Medulla oblongata (tissue), 1 donor: Measurements from ENCODE around the gene TEX19.

Experiments
- DNase-seq: peaks from one replicate; pipeline ENCODE4 v3.0.0-alpha.2; 2015; ENCODE audit errors: extremely low spot score

Gene TEX19

GRCh38 chr17:82390015-82390859 is 31.2 kb downstream of the TEX19 start:
- DNase-seq: no peak

GRCh38 chr17:82390860-82391435 is 31.9 kb downstream of the TEX19 start:
- no peak for DNase-seq

DNA sequence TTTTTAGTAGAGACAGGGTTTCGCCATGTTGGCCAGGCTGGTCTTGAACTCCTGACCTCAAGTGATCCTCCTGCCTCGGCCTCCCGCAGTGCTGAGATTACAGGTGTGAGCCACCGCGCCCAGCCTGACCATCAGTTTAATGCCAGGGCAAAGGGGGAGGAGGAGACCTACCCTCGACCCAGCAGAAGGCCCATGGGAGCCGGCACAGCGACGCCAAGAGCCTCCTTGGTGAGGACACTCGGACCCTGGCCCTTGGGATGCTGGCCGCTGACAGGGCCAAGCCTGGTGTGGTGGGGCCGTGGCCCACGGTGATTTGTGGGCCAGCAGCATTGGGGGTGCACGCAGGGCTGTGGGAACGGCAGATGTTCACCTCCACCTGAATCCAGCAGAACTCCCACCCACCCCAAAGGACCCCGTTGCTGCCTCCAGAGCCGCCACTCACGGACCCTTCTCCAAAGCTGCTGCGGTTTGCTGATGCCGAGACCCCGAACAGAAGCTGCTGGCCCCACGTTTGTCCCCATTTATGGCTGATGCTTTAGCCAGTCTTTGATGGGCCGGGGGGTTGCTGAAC is 32.5 kb downstream of the TEX19 start:
- no peak for DNase-seq

DNA sequence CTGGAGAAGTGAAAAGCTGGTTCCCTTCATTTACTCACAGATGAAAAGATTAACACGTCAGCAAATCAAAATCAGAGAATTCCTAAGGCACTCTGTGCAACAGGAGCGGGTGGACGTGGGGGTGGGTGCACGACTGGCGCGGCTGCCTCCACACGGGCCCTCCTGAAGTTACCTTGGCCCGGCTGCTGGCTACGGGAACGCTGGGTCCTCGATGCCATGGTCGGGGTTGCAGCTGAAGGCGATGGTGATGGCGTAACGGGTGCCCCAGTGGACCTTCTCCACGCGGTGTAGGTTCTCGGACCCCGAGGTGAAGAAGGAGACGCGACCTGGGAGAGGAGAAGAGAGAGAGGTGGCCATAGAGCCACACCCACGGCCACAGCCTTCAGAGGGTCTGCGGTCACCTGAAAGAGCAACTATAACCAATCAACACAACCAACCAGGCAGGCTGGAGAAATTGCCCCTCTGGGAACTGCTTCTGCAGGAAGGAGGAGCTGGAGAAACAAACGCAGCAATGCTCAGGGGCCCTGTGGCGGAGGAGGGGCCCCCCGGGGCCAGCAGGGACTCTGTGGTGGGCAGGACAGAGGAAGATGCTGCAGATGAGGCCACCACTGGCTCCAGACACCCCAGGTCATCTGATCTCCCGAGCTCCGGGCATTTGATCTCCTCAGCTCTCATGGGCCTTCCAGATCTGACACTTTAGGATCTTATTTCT is 33.3 kb downstream of the TEX19 start:
- DNase-seq: no peak

GRCh38 chr17:82392941-82393340 is 33.9 kb downstream of the TEX19 start:
- DNase-seq: no peak

- no peak for DNase-seq
Observed at GRCh38 chr17:82394278-82394677, 35.2 kb downstream of the TEX19 start.

DNA sequence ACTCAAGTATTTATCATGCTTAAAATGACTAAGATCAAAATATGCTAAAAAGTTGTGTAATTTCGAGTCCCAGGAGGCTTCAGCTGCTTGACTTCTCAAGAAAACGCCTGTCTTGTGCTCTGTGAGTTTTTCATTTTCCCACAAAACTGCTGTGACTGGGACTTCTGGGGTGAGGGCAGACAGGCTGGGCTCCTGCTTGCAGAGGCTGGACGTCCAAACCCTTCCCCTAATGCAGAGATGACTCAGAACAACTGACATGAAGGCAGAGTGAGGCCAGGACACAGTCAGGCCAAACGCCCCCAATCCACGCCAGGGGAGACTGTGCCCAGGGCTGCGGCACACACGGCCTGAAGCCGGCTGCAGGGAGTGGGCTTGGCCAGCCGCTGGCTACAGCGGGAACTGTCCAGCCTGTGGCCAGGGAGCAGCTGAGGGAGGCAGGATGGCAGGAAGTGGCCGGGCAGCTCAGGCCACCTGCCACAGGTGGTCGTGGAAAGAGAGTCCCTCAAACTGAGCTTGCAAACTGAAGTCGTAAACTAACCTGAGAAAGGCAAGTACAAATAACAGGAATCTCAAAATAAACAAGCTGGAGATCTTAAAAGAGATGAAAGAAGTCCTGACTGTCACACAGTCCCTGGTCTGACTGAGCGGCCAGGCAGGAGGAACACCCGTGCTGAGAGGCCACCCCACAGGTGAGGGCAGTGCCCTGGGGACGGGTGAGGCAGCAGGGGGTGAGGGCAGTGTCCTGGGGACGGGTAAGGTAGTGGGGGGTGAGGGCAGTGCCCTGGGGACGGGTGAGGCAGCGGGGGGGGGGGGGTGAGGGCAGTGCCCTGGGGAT is 37.8 kb downstream of the TEX19 start:
- no peak for DNase-seq

- DNase-seq: no peak
Observed at GRCh38 chr17:82397449-82398335, 38.6 kb downstream of the TEX19 start.

DNA sequence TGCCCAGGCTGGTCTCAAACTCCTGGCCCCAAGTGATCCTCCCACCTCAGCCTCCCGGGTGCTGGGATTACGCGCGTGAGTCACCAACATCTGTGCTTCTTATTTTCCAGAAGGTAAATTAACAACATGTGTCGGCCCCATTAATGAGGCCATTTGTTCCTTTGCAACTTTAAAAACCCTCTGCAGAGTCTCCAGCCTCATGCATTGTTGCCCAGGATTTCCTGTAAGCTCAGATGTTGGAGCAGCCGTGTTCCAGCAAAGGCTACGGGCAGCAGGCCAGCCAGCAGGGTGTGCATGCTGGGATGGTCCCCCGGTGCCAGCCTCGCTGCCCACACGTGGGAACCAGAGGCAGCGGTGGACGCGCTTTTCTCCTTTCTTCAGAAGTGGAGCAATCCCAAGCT is 40.0 kb downstream of the TEX19 start:
- DNase-seq: peak; percentile 53

DNA sequence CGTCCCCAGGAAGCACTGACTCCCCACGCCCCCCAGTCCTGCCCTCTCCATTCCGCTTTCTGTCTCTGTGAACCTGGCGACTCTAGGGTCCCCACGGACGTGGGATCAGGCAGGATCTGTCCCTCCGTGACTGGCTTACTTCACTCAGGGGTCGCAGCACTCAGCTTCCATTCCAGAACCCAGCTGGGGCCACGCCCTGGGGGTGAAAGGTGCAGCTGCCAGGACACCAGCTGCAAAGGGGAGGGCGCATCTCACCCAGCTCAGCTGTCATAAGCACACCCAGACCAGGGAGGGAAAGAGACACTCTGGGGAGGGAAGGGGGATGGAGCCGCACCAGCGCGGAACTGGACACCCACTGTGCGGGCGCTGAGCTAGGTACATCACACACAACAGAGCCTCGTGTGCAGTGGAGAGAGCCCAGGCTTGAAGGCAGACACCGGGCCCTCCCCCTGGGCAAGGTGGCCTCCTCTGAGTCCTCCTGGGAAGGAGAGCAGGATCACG is 40.6 kb downstream of the TEX19 start:
- DNase-seq: no peak

DNA sequence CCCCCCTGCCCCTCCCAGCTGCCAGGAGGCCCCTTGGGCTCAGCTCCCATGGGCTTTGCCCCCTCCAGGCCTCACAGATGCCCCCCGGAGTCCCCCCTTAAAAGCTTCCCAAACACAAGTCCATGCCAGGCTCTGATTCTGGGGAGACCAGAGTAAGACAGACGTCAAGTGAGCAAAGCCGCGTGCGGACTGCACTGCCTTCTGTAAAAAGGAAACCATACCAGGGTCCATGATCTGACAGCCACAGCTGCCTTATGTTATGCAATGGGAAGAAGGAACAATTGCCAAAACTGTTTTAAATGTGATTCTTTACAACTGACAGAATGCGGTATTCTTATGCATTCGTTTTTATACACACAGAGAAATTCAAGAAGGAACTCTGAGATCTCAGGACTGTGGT is 41.2 kb downstream of the TEX19 start:
- DNase-seq: no peak

DNA sequence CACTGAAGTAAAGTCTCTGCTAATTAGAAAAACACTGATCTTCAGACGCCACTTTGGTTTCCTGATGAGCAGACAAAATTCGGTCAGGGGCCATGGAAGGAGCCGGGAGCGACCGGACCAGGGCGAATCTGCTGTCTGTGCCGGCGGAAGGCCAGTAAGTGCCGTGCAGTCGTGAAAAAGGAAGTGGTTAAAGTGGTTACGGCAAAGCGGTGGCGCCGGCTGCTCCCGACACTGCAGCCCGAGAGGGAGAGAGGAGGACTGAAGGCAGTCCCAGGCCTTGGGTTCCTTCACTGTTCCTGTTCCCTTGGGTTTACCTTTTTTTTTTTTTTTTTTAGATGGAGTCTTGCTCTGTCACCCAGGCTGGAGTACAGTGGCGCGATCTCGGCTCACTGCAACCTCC is 41.8 kb downstream of the TEX19 start:
- DNase-seq: peak; percentile 54

- no peak for DNase-seq
Observed at GRCh38 chr17:82402865-82403264, 43.8 kb downstream of the TEX19 start.

GRCh38 chr17:82403662-82404660 is 44.9 kb downstream of the TEX19 start:
- DNase-seq: no peak

GRCh38 chr17:82405051-82405450 is 46.0 kb downstream of the TEX19 start:
- DNase-seq: no peak

DNA sequence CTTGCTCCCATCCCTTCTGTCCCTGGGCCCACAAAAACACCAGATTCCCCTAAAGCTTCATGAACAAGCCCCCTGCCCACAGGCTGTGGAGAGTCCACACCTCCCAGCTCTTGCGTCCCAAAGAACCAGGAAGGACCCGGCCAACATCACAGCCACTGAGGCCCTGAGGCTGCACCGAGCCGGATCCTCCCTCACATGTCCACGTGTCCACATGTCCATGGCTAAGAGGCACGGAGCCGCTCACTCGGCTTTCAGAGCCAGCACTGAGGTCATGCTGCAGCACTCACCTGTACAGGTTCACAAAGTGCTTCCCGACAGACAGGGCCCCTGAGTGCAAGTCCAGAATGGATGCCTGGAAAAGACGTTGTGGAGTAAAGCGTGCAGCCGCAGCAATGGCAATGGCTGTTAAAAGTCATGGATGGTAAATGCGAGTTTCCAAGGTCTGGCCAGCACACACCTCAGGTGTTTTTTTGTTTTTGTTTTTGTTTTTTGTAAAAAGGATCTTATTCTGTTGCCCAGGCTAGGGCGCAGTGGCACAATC is 47.2 kb downstream of the TEX19 start:
- no peak for DNase-seq

- DNase-seq: no peak
Observed at GRCh38 chr17:82407255-82407654, 48.2 kb downstream of the TEX19 start.

DNA sequence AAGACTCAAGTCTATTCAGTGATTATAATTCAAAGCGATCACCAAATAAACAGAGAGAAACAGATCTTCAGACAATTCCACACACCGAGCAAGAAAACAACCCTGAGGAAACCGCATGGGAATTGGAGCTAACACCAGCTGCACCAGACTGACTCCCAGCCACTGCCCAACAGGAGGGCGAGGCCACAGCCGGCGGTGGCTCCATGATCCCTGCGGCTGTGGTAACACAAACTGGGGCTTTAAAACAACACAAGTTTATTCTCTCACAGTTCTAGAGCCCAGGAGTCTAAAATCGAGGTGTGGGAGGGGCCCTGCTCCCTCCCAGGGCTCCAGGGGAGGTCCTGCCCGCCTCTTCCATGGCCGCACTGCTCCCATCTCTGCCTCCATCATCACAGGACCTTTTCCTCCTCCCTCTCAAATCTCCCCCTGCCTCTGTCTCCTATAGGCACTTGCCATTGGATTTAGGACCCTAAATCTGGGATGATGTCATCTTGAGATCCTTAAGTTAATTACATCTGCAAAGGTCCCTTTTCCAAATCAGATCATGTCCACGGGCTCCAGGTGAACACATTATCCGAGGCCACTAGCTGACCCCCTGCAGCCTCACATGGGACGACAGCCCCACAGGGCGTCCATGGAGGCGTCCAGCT is 49.4 kb downstream of the TEX19 start:
- DNase-seq: no peak
